ENCODE measurements around the gene BBS9.
"Not testable (repeated sequence)": the region's sequence is repeated elsewhere in the genome, so short reads cannot be mapped to it uniquely, and the experiment has no call there.

BBS9 gene

GRCh38 chr7:33449847-33450246 is 320.5 kb downstream of the BBS9 start:
- no peak for DNase-seq

GRCh38 chr7:33452805-33453502 is 323.6 kb downstream of the BBS9 start:
- DNase-seq = peak; percentile 35

GRCh38 chr7:33457039-33457438 is 327.7 kb downstream of the BBS9 start:
- DNase-seq = no peak

GRCh38 chr7:33458581-33458980 is 329.2 kb downstream of the BBS9 start:
- no peak for DNase-seq

GRCh38 chr7:33459340-33459751 is 330.0 kb downstream of the BBS9 start:
- peak; percentile 67 for DNase-seq

- no peak for DNase-seq
These were observed 333.8 kb downstream of the BBS9 start for GRCh38 chr7:33463131-33463530.

- DNase-seq = no peak
These were observed 336.8 kb downstream of the BBS9 start for GRCh38 chr7:33466203-33466602.

GRCh38 chr7:33471636-33472242 is 342.4 kb downstream of the BBS9 start:
- no peak for DNase-seq

GRCh38 chr7:33472348-33473025 is 343.1 kb downstream of the BBS9 start:
- no peak for DNase-seq

- no peak for DNase-seq
These were observed 348.5 kb downstream of the BBS9 start for GRCh38 chr7:33477719-33478480.

GRCh38 chr7:33484476-33484875 is 355.1 kb downstream of the BBS9 start:
- not testable (repeated sequence) for DNase-seq

- peak; percentile 9 for DNase-seq
These were observed 356.6 kb downstream of the BBS9 start for GRCh38 chr7:33485747-33486493.

GRCh38 chr7:33486633-33487032 is 357.3 kb downstream of the BBS9 start:
- no peak for DNase-seq

- no peak for DNase-seq
These were observed 358.8 kb downstream of the BBS9 start for GRCh38 chr7:33487998-33488682.

- no peak for DNase-seq
These were observed 365.1 kb downstream of the BBS9 start for GRCh38 chr7:33494474-33494873.

GRCh38 chr7:33495207-33495606 is 365.8 kb downstream of the BBS9 start:
- no peak for DNase-seq

- DNase-seq = no peak
These were observed 367.7 kb downstream of the BBS9 start for GRCh38 chr7:33497051-33497450.

- DNase-seq = no peak
These were observed 371.6 kb downstream of the BBS9 start for GRCh38 chr7:33500703-33501701.

GRCh38 chr7:33503014-33503413 is 373.6 kb downstream of the BBS9 start:
- DNase-seq = no peak

GRCh38 chr7:33503736-33504135 is 374.4 kb downstream of the BBS9 start:
- DNase-seq = no peak

GRCh38 chr7:33504266-33504665 is 374.9 kb downstream of the BBS9 start:
- no peak for DNase-seq

Data from HCEC 1CT (cell line).